Left lobe of liver (tissue), 2 donors: ENCODE results near the gene WNK1. TPM values are rescaled to one million over a fixed set of nuclear protein-coding genes. Genes with fewer than 3 reads are reported as not detected.
"Not testable (repeated sequence)": the region's sequence is repeated elsewhere in the genome, so short reads cannot be mapped to it uniquely, and the experiment has no call there.

Source experiments
- ATAC-seq: fragments of 200-7000 bp; cut with Tn5 transposase; one replicate; pipeline ENCODE4 v1.9.1; 2020; ENCODE audit warnings: mild to moderate bottlenecking, moderate library complexity
- DNase-seq: peaks from one replicate; pipeline ENCODE4 v3.0.0-alpha.2; 2020; ENCODE audit warnings: low spot score
- total RNA-seq: library from RNA; stranded (reverse); gene quantifications from one replicate; pipeline ENCODE4 v1.2.1, GENCODE V29; 2021
- donor health status: DM: no; HTN: no; CAD: no; lungs with moderate emphysema.
- donor health status: DM: no; HTN: yes; CAD: no.

Gene WNK1
- total RNA-seq, 1 donor from 2014 or later = 79.9 TPM

GRCh38 chr12:777550-778047 is 25.2 kb downstream of the WNK1 start:
- no peak for ATAC-seq
- DNase-seq = no peak

DNA sequence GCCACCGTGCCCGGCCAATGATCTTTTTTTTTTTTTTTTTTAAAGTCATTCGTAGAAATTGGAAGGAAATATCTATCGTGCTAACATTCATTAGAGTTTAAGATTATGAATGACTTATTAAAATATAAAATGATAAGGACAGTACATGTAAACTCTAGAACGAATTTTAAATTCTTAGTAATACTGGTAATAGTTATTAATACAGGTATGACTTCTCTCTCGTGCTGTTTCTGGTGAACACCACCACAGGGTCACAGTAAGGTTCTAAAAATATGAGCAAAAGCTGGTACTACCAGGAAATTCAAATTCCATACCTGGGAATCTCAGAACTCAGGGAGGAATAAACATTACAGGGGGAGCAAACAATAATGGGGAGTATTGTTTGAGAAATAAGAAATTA is 26.2 kb downstream of the WNK1 start:
- ATAC-seq (no peak), DNase-seq (no peak)

- peak; percentile 81 for ATAC-seq
- no peak for DNase-seq
These were observed 27.7 kb downstream of the WNK1 start for GRCh38 chr12:779745-780734.

GRCh38 chr12:780750-781379 is 28.5 kb downstream of the WNK1 start:
- no peak for DNase-seq

GRCh38 chr12:785706-786105 is 33.3 kb downstream of the WNK1 start:
- ATAC-seq (no peak), DNase-seq (no peak)

More at GRCh38 chr12:780750-781379, 28.5 kb downstream of the WNK1 start:
- no peak for ATAC-seq

- ATAC-seq (no peak), DNase-seq (no peak)
These were observed 35.9 kb downstream of the WNK1 start for GRCh38 chr12:788288-788687.

- ATAC-seq, DNase-seq: not testable (repeated sequence)
These were observed 36.4 kb downstream of the WNK1 start for GRCh38 chr12:788762-789161.

DNA sequence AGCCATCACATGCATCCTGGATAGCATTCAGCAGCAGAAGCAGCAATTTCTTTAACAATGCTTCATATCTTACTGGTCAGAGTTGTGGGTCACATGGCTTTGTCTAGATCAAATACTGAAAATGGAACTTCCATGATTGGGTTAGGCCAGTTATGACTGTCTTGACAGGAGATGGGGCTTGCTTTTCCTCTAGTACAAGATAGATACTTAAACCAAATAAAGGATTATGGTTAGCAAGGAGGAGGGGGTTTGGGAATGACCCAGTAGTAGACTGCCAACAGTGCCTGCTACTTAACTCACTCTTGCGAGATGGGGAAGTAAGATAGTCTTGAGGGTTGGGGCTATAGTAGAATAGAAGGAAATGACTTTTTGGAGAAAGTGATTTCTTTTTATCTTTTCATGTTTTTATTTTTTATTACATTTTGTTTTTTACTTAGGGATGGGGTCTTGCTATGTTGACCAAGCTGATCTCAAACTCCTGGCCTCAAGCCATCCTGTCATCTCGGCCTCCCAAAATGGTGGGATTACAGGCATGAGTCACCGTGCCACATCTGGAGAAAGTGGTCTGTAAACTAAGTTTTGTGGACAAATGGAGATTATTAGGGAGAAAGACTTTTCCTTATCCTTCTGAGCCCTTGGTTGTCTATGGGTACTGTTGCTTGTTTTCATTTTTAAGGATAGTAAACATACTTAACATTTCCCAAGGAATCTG is 37.6 kb downstream of the WNK1 start:
- no peak for DNase-seq
- ATAC-seq = peak; percentile 19

GRCh38 chr12:790608-791007 is 38.2 kb downstream of the WNK1 start:
- DNase-seq (no peak), ATAC-seq (no peak)

DNA sequence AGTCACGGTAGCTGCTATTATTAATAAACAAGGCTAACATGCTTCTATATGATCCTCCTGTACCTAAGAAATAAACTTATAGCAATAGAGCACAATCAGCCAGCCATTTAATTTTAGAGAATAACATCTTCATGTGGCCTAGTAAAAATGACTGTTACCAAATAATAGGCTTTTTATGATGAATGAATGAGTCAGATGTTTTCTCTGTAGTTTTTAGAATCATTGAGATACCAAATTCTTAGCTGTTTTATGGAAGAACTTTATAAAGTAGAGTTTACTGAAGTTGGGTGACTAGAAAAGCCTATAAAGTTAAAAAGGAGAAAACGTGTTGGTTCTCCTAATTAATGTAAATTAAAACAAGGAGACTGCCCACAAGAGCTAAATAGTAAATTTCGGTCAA is 40.7 kb downstream of the WNK1 start:
- ATAC-seq (no peak), DNase-seq (no peak)

DNA sequence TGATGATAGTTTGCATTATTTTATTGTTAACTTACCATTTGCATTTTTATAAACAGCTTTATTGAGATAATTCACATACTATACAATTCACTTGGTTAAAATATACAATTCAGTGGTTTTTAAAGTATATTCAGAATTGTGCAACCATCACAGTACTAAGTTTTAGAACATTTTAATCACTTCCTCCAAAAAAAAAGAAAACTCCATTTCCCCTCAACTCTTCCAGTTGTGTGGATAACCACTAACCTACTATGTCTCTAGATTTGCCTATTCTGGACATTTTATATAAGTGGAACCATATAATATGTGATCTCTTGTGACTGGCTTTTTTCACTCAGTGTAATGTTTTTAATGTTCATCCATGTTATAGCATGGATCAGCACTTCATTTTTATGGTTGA is 41.3 kb downstream of the WNK1 start:
- DNase-seq (no peak), ATAC-seq (no peak)

GRCh38 chr12:795305-795704 is 42.9 kb downstream of the WNK1 start:
- DNase-seq = no peak
- no peak for ATAC-seq

- DNase-seq = no peak
- no peak for ATAC-seq
These were observed 48.0 kb downstream of the WNK1 start for GRCh38 chr12:800401-800800.

GRCh38 chr12:802242-803120 is 50.1 kb downstream of the WNK1 start:
- ATAC-seq = peak; percentile 66
- no peak for DNase-seq

GRCh38 chr12:805022-805632 is 52.7 kb downstream of the WNK1 start:
- no peak for DNase-seq
- no peak for ATAC-seq

- ATAC-seq = peak; percentile 66
- no peak for DNase-seq
These were observed 53.9 kb downstream of the WNK1 start for GRCh38 chr12:806200-806791.

DNA sequence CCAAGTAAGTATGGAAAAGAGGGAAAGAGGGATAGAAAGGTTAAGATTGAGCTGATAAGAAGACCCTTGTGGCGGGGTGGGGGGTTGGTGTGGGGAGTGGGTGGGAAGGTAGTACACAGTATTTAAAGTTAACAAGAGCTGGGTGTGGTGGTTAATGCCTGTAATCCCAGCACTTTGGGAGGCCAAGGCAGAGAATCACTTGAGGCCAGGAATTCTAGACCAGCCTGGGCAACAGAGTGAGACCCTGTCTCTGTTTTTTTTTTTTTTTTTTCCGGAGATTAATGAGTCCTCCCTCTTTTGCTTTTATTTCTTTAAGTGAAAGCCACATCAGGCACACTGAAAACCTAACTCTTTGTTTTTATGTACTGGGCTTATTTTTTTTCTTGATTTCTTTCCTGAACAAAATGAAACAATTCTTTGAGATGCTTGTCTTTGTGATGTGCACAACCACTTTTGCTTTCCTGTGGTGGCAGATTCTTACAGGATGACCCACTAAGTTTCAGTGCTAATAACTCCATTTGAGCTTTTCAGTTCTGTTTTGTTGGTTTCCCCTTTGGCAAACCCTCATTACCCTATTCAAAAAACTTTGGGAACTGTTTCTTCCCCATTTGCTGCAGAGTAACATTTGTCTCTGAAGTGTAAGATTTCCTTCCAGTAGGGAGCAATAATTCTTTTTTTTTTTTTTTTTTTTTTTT is 54.8 kb downstream of the WNK1 start:
- DNase-seq = no peak
- ATAC-seq = no peak

- DNase-seq = no peak
- no peak for ATAC-seq
These were observed 57.7 kb downstream of the WNK1 start for GRCh38 chr12:810116-810515.
